ENCODE data around the gene JAK3. TPM values are rescaled to one million over a fixed set of nuclear protein-coding genes. Genes with fewer than 3 reads are reported as not detected.

JAK3 gene
- total and polyA plus RNA-seq, 2 donors (not counting 1 experiment from before 2014, with no cell fraction given): 1.1 to 1.2 TPM

GRCh38 chr19:17841371-17841809, 6.4 kb downstream of the JAK3 start:
- Histone ChIP-seq H3K27ac (ENCODE audit: insufficient read depth, low read length) (no peak overlapping the region), H3K4me2 (ENCODE audit: extremely low read depth, insufficient read depth, low read length) (peak overlapping the region; percentile 59), H3K4me3 (replicated peaks in 1 of 4; ENCODE audit: control extremely low read depth in 1 of 4, insufficient read depth in 1 of 4, low read depth in 3 of 4, low read length in 4 of 4) (peak overlapping the region in 2 of 4 experiments; percentile 28 to 30), H3K9me3 (ENCODE audit: control insufficient read depth, insufficient read depth, low read depth, low read length) (no peaks in the 10 kb centered on the region), H3K9ac (ENCODE audit: insufficient read depth, low read length) (no peak overlapping the region), H3K36me3 (ENCODE audit: control insufficient read depth, insufficient read depth, low read length) (no peaks in the 10 kb centered on the region), H3K79me2 (ENCODE audit: control insufficient read depth, insufficient read depth, low read length) (no peaks in the 10 kb centered on the region), H3K4me1 (ENCODE audit: control insufficient read depth, extremely low read depth, insufficient read depth, low read length) (peaks cover 2% of the 10 kb centered on the region), H2AFZ (ENCODE audit: low read length) (peak overlapping the region; percentile 57), H4K20me1 (ENCODE audit: control insufficient read depth, extremely low read depth, insufficient read depth, low read length) (no peaks in the 10 kb centered on the region), H3K27me3 (ENCODE audit: control insufficient read depth, insufficient read depth, low read length) (no peaks in the 10 kb centered on the region)
- TF ChIP-seq CTCF (conservative IDR thresholded peaks at IDR 0.05 in 1 of 2, IDR thresholded peaks at IDR 0.05 in 1 of 2; ENCODE audit: low read depth in 1 of 2, low read length in 2 of 2) (no peak), EZH2 (IDR thresholded peaks at IDR 0.05; ENCODE audit: low read length, missing control alignments) (no peak)
- DNase-seq (ENCODE audit: low read depth in 2 of 2): no peak

GRCh38 chr19:17840019-17840418, 7.8 kb downstream of the JAK3 start:
- no peak for DNase-seq (ENCODE audit: low read depth in 2 of 2)

GRCh38 chr19:17837972-17838371, 9.8 kb downstream of the JAK3 start:
- Histone ChIP-seq H3K27me3 (ENCODE audit: control insufficient read depth, insufficient read depth, low read length) (no peaks in the 10 kb centered on the region), H3K4me1 (ENCODE audit: control insufficient read depth, extremely low read depth, insufficient read depth, low read length) (peaks cover 2% of the 10 kb centered on the region), H3K36me3 (ENCODE audit: control insufficient read depth, insufficient read depth, low read length) (no peaks in the 10 kb centered on the region), H3K4me3 (replicated peaks in 1 of 4; ENCODE audit: control extremely low read depth in 1 of 4, insufficient read depth in 1 of 4, low read depth in 3 of 4, low read length in 4 of 4) (no peak overlapping the region), H4K20me1 (ENCODE audit: control insufficient read depth, extremely low read depth, insufficient read depth, low read length) (no peaks in the 10 kb centered on the region), H2AFZ (ENCODE audit: low read length) (no peak overlapping the region), H3K79me2 (ENCODE audit: control insufficient read depth, insufficient read depth, low read length) (no peaks in the 10 kb centered on the region), H3K4me2 (ENCODE audit: extremely low read depth, insufficient read depth, low read length) (no peak overlapping the region), H3K27ac (ENCODE audit: insufficient read depth, low read length) (no peak overlapping the region), H3K9ac (ENCODE audit: insufficient read depth, low read length) (no peak overlapping the region), H3K9me3 (ENCODE audit: control insufficient read depth, insufficient read depth, low read depth, low read length) (no peaks in the 10 kb centered on the region)
- no peak for TF ChIP-seq EZH2 (IDR thresholded peaks at IDR 0.05; ENCODE audit: low read length, missing control alignments)
- TF ChIP-seq CTCF (conservative IDR thresholded peaks at IDR 0.05 in 1 of 2, IDR thresholded peaks at IDR 0.05 in 1 of 2; ENCODE audit: low read depth in 1 of 2, low read length in 2 of 2): no peak
- no peak for DNase-seq (ENCODE audit: low read depth in 2 of 2)

More at GRCh38 chr19:17840019-17840418, 7.8 kb downstream of the JAK3 start:
- Histone ChIP-seq H3K4me1 (ENCODE audit: control insufficient read depth, extremely low read depth, insufficient read depth, low read length) (peaks cover 2% of the 10 kb centered on the region), H3K79me2 (ENCODE audit: control insufficient read depth, insufficient read depth, low read length) (no peaks in the 10 kb centered on the region), H3K9me3 (ENCODE audit: control insufficient read depth, insufficient read depth, low read depth, low read length) (no peaks in the 10 kb centered on the region), H3K27me3 (ENCODE audit: control insufficient read depth, insufficient read depth, low read length) (no peaks in the 10 kb centered on the region), H3K9ac (ENCODE audit: insufficient read depth, low read length) (no peak overlapping the region), H3K36me3 (ENCODE audit: control insufficient read depth, insufficient read depth, low read length) (no peaks in the 10 kb centered on the region), H3K4me2 (ENCODE audit: extremely low read depth, insufficient read depth, low read length) (no peak overlapping the region), H2AFZ (ENCODE audit: low read length) (no peak overlapping the region), H3K27ac (ENCODE audit: insufficient read depth, low read length) (no peak overlapping the region), H3K4me3 (replicated peaks in 1 of 4; ENCODE audit: control extremely low read depth in 1 of 4, insufficient read depth in 1 of 4, low read depth in 3 of 4, low read length in 4 of 4) (no peak overlapping the region), H4K20me1 (ENCODE audit: control insufficient read depth, extremely low read depth, insufficient read depth, low read length) (no peaks in the 10 kb centered on the region)
- TF ChIP-seq EZH2 (IDR thresholded peaks at IDR 0.05; ENCODE audit: low read length, missing control alignments) (no peak), CTCF (conservative IDR thresholded peaks at IDR 0.05 in 1 of 2, IDR thresholded peaks at IDR 0.05 in 1 of 2; ENCODE audit: low read depth in 1 of 2, low read length in 2 of 2) (no peak)
